Effector CD4-positive, alpha-beta T cell (primary cell): Measurements from ENCODE around the gene GRAMD4.

Experiments used
- DNase-seq: peaks from one replicate; pipeline ENCODE4 v3.0.0-alpha.2; 2020

GRAMD4 gene

DNA sequence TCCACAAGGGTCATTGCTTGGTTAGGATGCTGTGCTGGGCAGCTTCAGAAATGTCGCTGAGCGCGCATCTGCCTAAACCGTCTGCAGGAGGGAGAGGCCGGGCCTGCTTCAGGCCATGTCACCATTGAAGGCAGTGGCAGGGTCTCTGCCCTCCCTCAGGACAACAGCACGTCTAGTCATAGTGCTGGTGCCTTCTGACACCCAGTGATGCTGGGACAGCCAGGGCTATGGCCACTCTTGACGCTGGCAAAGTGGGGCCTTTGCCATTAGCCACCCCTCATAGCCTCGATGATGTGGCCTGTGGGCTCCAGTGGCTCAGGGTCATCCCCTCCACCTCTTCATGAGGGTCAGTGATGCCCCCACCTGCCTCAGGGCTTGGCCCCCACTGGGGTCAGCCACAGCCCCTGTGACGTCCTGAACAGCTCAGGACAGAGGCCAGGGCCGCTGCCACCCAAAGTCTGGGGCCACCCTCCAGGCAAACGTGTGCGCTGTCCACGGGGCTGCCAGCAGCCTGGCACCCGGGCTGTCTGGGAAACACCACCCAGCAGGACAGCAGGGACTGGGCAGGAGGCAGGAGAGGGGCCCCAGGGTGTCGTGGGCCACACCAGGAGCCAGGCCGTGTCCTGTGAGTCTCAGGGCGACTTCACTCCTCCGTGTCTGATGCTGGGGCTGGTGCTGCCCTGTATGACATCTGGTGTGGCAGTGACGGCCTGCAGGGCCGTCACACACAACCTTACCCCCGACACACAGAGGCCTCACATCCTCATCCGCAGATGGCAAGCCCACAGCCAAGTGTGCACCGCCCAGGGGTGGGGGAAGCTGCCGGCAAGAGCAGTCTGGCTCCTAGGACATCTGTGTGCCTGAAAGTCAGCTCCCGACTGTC, 75.4 kb downstream of the GRAMD4 start:
- DNase-seq = no peak

- DNase-seq = no peak
These were observed 76.0 kb downstream of the GRAMD4 start for GRCh38 chr22:46696229-46696518.

GRCh38 chr22:46696614-46697013, 76.4 kb downstream of the GRAMD4 start:
- DNase-seq = no peak

DNA sequence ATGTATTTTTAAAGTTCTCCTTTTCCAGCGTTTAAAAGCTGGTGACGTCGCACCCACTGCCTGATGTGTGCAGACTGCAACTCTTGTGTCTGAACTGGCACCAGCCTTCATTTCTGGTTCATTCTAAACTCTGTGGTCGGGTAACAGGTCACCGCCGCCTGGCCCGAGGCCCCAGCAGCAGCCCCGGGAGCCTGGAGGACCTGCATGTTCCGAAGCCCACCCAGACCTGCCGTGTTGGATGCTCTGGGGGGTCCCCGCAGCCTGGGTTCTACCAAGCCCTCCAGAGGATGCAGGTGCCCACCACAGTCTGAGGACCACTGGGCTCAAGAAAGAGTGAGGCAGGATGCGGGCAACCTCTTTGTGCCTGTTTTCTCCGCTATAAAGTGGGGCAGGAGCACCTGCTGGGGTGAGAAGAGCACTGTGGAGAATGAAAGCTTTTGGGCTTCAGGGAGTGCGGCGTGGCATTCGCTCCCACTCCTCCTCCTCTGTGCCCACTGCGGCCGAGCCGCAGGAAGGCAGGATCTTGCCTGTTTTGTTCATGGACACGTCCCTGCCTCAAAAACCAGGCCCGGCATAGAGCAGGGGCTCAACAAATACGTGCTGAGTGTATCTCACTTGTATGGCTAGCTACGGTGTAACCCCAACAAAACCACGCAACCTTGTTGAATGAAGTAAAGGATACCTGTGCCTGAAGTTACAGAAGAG, 77.8 kb downstream of the GRAMD4 start:
- DNase-seq = no peak

DNA sequence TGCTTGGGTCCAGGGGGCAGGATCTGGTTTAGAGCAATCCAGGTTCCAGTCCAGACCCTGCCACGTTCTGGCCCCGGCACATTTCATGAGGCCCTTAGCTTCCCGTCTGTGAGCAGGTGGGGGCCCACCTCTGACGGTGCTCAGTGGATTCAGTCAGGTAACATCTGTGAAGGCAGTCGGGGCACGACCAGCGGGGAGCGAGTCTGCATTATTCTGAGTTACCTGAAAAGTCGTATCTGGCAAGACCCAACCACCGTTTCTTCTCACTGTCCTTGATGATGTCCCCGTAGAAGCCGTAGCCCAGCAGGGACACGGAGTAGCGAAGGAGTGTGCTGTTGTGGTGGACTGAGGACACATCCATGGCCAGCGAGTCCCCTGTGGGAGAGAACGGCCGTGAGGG, 78.9 kb downstream of the GRAMD4 start:
- DNase-seq = no peak

DNA sequence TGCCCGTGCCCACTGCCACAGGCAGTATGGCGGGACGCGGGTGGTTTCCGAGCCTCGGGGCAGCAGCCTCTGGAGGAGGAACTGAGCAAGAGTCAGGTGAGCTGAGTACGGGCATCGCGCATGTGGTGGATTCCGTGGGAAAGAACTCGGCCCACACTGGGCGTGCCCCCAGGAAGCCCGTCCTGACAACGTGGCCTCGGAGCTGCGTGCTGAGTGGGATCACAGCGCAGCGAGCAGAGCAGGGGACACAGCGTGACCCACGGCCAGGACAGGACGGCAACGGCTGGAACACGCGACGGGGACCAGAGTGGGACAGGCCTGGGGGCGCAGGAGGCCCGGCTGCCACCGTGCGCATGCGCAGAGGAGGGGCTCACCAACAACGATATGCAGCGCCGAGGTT, 81.1 kb downstream of the GRAMD4 start:
- DNase-seq = no peak

GRCh38 chr22:46703171-46703995, 83.2 kb downstream of the GRAMD4 start:
- DNase-seq = no peak

- no peak for DNase-seq
These were observed 83.8 kb downstream of the GRAMD4 start for GRCh38 chr22:46703996-46704370.

- no peak for DNase-seq
These were observed 85.9 kb downstream of the GRAMD4 start for GRCh38 chr22:46706060-46706459.

GRCh38 chr22:46707305-46707704, 87.1 kb downstream of the GRAMD4 start:
- no peak for DNase-seq

DNA sequence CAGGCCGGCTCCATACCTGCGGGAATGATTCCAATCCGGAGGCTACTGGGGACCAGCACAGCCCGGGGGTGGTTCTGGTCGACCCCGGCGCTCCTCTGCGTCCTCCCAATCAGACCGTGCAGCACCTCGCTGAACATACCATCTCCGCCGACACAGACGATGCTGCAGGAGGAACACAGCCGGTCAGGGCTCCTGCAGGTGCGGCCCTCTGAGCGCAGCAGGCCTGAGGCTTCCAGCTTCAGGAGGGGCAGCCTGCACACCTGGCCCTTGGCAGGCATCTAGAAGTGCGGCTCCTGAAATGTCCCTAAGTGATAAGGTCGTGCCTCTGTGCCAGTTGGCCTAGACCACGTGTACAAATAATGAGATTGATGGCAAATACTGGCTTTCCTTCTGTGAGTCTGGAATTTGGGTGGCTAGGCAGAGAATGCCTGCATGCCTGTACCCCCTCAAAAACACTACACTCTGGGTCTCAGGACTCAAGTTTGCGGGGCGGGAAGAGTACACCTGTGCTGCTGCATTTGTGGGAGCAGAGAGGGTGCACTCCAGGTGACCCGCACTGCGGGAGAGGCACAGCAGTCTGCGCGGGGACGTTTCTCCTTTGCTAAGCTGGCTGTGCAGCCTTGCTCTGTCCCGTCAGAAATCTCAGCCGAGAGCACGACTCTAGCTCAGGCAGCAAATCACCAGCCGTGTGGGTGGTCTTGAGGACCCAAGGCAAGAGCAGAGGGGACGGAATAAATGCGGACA, 87.8 kb downstream of the GRAMD4 start:
- DNase-seq = no peak

GRCh38 chr22:46708766-46709330, 88.7 kb downstream of the GRAMD4 start:
- no peak for DNase-seq

GRCh38 chr22:46710806-46711205, 90.6 kb downstream of the GRAMD4 start:
- DNase-seq = no peak

- no peak for DNase-seq
These were observed 92.1 kb downstream of the GRAMD4 start for GRCh38 chr22:46712288-46712687.

- no peak for DNase-seq
These were observed 94.4 kb downstream of the GRAMD4 start for GRCh38 chr22:46714550-46714949.

DNA sequence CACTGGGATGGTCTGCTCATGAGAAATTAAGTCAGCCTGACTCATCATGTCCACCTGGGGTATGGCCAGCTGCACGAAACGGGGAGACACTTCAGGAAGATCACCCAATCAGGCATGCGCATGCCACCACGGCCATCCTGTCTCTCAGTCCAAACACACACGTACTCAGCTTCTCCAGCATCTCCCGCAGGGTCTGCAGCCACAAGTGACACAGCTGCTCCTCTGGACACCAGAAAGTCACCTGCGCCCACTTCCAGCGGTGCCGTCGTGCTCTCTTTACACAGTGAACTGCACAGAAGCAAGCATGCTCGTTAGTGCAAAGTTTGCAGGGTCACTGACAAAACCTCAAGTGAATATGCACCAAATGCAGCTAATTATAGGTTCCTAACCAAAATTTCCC, 99.7 kb downstream of the GRAMD4 start:
- DNase-seq = no peak

GRCh38 chr22:46721501-46722085, 101.4 kb downstream of the GRAMD4 start:
- no peak for DNase-seq

- no peak for DNase-seq
These were observed 103.7 kb downstream of the GRAMD4 start for GRCh38 chr22:46723882-46724281.

- no peak for DNase-seq
These were observed 104.9 kb downstream of the GRAMD4 start for GRCh38 chr22:46725096-46725495.

DNA sequence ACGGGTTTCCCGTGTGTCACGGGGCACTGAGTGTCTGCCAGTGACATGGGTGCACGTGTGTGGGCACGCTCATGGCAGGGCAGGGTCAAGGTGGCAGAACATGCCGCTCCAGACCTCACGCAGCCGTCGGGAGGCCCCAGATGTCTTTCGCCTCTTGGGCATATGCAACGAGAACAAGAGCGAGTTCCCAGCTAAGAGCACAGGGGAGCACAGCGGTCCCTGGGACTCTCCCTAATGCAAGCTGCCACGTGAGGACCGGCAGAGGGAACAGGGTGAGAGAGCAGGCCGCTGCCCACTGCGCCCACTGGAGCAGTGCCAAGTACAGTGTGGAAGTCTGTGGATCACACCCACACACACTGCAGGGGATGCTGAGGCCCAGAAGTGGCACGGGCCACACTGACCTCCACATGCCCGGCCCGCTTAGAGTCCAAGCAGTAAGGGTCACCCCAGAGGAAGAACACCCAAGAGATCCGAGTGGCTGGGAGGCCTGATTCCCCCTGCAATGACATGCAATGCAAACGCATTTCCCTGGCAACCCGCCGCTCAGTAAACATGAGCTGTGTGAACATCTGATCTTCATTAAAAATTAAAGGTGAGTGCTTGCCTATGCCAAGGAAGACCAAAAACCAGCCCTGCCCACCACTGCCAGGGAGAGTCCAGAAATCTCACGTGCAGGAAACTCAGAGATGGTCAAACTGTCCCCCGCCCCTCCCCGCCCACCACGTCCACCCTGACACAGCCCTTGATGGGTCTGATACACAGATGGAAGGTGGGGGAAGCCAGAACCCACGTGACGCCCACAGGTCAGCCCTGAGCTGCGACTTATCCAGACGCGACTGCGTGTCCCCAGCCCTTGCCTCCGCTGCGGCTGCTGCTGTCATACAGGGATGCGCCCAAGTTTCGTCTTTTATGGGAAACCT, 106.1 kb downstream of the GRAMD4 start:
- DNase-seq = no peak

DNA sequence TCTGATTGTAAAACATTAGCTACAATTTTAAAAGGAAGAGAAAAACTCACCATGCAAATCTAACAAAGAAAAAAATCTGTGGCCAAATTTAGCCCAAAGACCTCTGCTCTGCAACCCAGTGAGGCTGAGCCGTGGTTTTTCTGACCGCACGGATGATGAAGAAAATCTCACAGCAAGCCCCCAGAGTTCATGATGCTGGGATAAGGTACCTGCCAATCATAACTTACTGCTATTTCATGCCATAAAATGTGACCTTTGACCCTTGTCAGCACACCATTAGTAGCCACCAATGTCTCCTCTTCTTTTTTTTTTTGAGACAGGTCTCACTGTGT, 106.8 kb downstream of the GRAMD4 start:
- DNase-seq = no peak
